Motor neuron (in vitro differentiated cells): ENCODE data around the gene MIPOL1. TPM values are rescaled to one million over a fixed set of nuclear protein-coding genes. Genes with fewer than 3 reads are reported as not detected.
A peak's percentile ranks its signal among the peaks of the same experiment; 100 is the strongest.
"Not testable (repeated sequence)": the region's sequence is repeated elsewhere in the genome, so short reads cannot be mapped to it uniquely, and the experiment has no call there.

ENCODE experiments used
- ATAC-seq, 8 experiments: fragments of 200-7000 bp; cut with Tn5 transposase; replicated peaks in 6 of 8; 2 replicates each; pipeline ENCODE4 v1.8.0; 2021; ENCODE audit warnings: mild to moderate bottlenecking in 8 of 8, moderate library complexity in 8 of 8
- H3K27ac ChIP-seq, 2 donors: fragments of 250-450 bp; sonication (Bioruptor Pico); 2 replicates each; pipeline ENCODE4 v1.9.0; 2021; ENCODE audit warnings: antibody characterized with exemption in 2 of 2, mild to moderate bottlenecking in 2 of 2, moderate library complexity in 1 of 2
- H3K4me1 ChIP-seq, 2 donors: fragments of 250-450 bp; sonication (Bioruptor Pico); replicated peaks in 1 of 2; 2 replicates each; pipeline ENCODE4 v1.6.1; 2021; ENCODE audit warnings: antibody characterized with exemption in 2 of 2, mild to moderate bottlenecking in 2 of 2, moderate library complexity in 1 of 2
- H3K4me3 ChIP-seq, 5 donors: fragments of 250-450 bp; sonication (Bioruptor Pico); 2 replicates each; pipeline ENCODE4 v1.9.0; 2021; ENCODE audit warnings: antibody characterized with exemption in 5 of 5, mild to moderate bottlenecking in 5 of 5, moderate library complexity in 4 of 5
- WGBS, 10 experiments: fragments of 450-650 bp; shearing (Covaris generic); methylation state at CpG; one replicate each; pipeline ENCODE4 v1.0.0; 2022; 5-methylcytosine and 5-hydroxymethylcytosine counted together
- in situ Hi-C, 9 experiments: fragments of 400-800 bp; cut with MboI; loops; one replicate each; pipeline ENCODE4 v1.15.0; 2021; ENCODE audit warnings: low sequenced_read_pairs in 9 of 9, low pct_unique_long_range_greater_than_20kb in 2 of 9; ENCODE audit not compliant: unreplicated experiment in 9 of 9
- total RNA-seq, 8 experiments: library from RNA; unstranded; fragments of 300-600 nt; gene quantifications; 2 replicates each; pipeline versions ENCODE4 v1.2.3 to v1.2.4, GENCODE V29; 2022

Gene MIPOL1
- total RNA-seq, 8 experiments from 2014 or later: 7.0 to 28.0 (median 14.3) TPM

DNA sequence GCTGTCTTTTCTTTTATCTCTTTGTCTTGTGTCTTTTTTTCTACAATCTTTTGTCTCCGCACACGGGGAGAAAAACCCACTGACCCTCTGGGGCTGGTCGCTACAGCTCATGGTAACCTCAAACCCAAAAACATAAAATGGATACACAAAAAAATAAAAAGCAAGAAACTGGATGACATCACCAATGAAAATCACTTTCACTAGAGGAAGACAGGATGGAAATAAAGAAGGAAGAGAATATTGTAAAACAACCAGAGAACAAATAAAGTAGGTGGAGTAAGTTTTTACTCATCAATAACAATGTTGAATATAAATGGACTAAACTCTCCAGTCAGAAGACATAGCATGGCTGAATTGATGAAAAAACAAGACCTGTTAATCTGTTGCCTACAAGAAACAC is 17.6 kb downstream of the MIPOL1 start:
- Histone ChIP-seq H3K27ac (no peak overlapping the region), H3K4me3 (no peak overlapping the region), H3K4me1 (no peaks in the 10 kb centered on the region)
- no peak for ATAC-seq
- WGBS, 10 experiments: 40 to 100% (median 94%) methylated on average over 1 to 3 of the region's 3 CpGs; no CpG with 5 or more reads in 1 of the 10 experiments
- in situ Hi-C loops: no loop called here

DNA sequence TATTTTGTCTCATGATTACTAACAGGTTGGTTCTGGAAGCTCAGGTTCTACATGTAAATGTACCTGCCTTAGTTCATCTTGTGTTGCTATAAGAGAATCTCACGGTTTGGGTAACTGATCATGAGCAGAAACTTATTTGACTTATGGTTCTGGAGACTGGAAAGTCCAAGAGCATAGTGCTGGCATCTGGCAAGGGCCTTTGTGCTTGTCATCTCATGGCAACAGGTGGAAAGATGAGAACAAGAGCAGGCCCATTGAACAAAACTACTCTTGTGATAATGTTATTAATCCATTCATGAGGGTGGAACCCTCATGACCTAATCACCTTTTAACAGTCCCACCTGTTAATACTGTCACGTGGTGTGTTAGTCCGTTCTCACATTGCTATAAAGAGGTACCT is 23.3 kb downstream of the MIPOL1 start:
- no peak overlapping the region for H3K27ac ChIP-seq
- no peak overlapping the region for H3K4me3 ChIP-seq
- in situ Hi-C loops: no loop called here
- no peaks in the 10 kb centered on the region for H3K4me1 ChIP-seq
- no peak for ATAC-seq
- 11 to 100% (median 85%) methylated on average over 1 to 3 of the region's 3 CpGs for WGBS, 10 experiments

DNA sequence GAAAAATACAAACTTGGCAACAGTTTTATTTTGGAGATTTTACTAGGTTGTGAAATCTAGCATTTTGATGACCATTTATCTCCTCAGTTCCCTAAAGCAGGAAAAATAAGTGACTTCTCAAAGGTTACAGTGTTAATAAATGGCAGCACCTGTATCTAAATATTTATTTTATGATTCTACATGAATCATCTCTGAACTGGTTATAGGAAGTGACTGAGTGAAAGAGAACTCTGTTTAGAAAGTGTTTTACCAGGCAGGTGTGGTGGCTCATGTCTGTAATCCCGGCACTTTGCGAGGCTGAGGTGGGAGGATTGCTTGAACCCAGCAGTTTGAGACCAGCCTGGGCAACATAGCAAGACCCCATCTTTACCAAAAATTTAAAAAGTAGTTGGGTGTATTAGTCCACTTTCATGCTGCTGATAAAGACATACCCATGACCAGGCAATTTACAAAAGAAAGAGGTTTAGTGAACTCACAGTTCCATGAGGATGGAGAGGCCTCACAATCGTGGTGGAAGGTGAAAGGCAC is 26.3 kb downstream of the MIPOL1 start:
- Histone ChIP-seq H3K4me3 (no peak overlapping the region), H3K27ac (no peak overlapping the region), H3K4me1 (no peaks in the 10 kb centered on the region)
- in situ Hi-C loops: no loop called here
- ATAC-seq: no peak
- WGBS, 10 experiments: 89 to 100% (median 100%) methylated on average over 1 to 3 of the region's 3 CpGs; no CpG with 5 or more reads in 5 of the 10 experiments

DNA sequence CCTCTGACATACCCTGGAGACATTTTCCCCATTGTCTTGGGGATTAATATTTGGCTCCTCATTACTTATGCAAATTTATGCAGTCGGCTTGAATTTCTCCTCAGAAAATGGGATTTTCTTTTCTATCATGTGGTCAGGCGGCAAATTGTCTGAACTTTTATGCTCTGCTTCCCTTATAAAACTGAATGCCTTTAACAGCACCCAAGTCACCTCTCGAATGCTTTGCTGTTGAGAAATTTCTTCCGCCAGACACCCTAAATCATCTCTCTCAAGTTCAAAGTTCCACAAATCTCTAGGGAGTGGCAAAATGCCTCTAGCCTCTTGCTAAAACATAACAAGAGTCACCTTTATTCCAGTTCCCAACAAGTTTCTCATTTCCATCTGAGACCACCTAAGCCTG is 27.9 kb downstream of the MIPOL1 start:
- in situ Hi-C loops: loop anchor here in 3 of 9 experiments (25.0 kb wide), 3 partner anchors 362 to 662 kb away; partner anchors contain the start of genes FOXA1 (in 1 of the 3) and TTC6 (in 1 of the 3)
- ATAC-seq, H3K27ac ChIP-seq, H3K4me1 ChIP-seq, H3K4me3 ChIP-seq: not testable (repeated sequence)
- 86 to 100% (median 97%) methylated on average over 1 to 4 of the region's 4 CpGs; no CpG with 5 or more reads in 2 of the 10 experiments for WGBS, 10 experiments

DNA sequence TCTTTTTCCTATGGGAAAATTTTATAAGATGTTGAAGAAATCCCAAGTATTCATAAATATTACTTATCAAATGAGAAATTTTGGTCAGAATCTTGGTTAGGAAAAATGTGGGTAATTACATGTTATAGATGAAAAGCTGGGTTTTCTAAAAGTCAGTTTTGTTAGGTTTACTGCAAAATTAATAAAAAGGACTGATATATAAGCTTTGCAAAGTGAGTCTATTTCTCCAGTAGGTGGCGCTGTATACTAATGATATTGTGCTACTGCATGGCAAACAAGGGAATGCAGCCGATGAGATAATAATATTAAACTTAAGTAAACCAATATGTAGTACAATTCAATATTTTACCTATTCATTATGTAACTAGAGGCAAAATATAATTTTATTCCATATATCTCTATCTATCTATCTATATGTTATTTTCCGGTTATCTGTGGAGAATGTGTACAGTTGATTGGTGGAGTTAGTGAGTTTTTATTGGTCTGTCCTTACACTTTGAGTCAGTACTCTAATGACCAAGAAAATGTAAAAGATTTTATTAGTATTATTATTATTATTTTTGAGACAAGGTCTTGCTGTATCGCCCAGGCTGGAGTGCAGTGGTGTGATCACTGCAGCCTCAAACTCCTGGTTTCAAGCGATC is 32.9 kb downstream of the MIPOL1 start:
- H3K27ac ChIP-seq: no peak overlapping the region

DNA sequence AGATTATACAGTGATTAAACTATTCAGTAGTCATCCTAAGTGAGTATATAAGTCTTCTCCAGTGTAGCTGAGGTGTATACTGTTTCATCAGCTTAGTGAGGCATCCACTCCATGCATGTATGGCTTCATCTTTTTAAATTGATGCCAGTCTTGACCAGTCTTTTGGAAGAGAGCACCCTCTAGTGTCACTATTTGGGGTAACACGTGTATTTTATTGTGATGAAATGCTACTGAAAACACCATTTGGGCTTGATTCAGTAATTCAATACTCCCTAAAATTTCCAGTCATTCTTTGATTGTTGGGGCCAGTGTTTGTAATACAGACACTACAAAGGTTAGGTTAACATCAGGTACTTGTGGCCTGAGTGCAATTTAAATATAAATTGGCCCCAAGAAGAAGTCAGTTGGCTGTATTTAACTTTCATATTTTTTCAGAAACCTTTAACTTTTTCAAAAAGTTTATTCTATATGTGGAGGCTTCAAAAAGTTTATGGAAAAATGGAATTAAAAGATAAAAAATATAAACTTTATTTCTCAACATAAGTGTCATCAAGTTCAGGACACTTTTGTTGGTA is 35.3 kb downstream of the MIPOL1 start:
- in situ Hi-C loops: loop anchor here in 3 of 9 experiments (25.0 kb wide), 3 partner anchors 354 to 654 kb away; partner anchors contain the start of genes FOXA1 (in 1 of the 3) and TTC6 (in 1 of the 3)
- ATAC-seq: peak in 4 of 8 experiments; percentile 57 to 78 (median 67)

More for the DNA sequence above, 32.9 kb downstream of the MIPOL1 start:
- 33 to 75% (median 49%) methylated on average over 3 to 4 of the region's 5 CpGs for WGBS, 10 experiments
- Histone ChIP-seq H3K4me3 (no peak overlapping the region), H3K4me1 (no peaks in the 10 kb centered on the region)
- in situ Hi-C loops: loop anchor here in 3 of 9 experiments (25.0 kb wide), 3 partner anchors 357 to 657 kb away; partner anchors contain the start of genes FOXA1 (in 1 of the 3) and TTC6 (in 1 of the 3)
- peak in 4 of 8 experiments; percentile 57 to 83 (median 77) for ATAC-seq

DNA sequence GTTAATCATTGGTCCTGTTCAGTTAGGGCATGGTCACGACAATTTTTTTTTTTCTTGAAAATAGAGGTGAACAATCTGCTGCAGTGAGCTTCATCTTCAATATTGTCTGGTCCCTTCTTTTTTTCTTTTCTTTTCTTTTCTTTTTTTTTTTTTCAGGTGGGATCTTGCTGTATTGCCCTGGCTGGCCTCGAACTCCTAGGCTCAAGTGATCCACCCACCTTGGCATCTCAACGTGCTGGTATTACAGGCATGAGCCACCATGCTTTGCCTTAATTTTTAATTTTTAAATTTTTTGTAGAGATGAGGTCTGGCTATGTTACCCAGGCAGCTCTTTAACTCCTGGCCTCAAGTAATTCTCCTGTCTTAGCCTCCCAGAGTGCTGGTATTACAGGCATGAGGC is 36.5 kb downstream of the MIPOL1 start:
- in situ Hi-C loops: loop anchor here in 3 of 9 experiments (25.0 kb wide), 3 partner anchors 353 to 653 kb away; partner anchors contain the start of genes FOXA1 (in 1 of the 3) and TTC6 (in 1 of the 3)
- no peak overlapping the region for H3K27ac ChIP-seq
- whole genome bisulfite sequencing, 10 experiments: 75 to 96% (median 89%) methylated on average over 1 to 3 of the region's 3 CpGs; no CpG with 5 or more reads in 1 of the 10 experiments
- no peak overlapping the region for H3K4me3 ChIP-seq
- ATAC-seq: no peak
- no peaks in the 10 kb centered on the region for H3K4me1 ChIP-seq

More for the DNA sequence above, 35.3 kb downstream of the MIPOL1 start:
- Histone ChIP-seq H3K4me1 (no peaks in the 10 kb centered on the region), H3K27ac (no peak overlapping the region), H3K4me3 (no peak overlapping the region)
- WGBS, 10 experiments: 0 to 17% (median 0%) methylated on average over 1 of the region's 1 CpG; no CpG with 5 or more reads in 2 of the 10 experiments

DNA sequence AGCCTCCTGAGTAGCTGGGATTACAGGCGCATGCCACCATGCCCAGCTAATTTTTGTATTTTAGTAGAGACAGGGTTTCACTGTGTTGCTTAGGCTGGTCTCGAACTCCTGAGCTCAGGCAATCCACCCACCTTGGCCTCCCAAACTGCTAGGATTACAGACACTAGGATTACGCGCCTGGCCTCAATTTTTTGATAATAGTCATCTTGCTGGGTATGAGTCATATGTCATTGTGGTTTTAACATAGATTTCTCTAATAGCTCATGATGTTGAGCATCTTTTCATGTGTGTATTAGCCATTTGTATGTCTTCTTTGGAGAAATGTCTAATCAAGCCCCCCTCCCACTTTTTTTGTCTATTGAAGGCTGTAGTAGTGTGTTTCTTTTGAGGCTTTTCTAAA is 38.3 kb downstream of the MIPOL1 start:
- in situ Hi-C loops: loop anchor here in 3 of 9 experiments (25.0 kb wide), 3 partner anchors 351 to 651 kb away; partner anchors contain the start of genes FOXA1 (in 1 of the 3) and TTC6 (in 1 of the 3)
- not testable (repeated sequence) for H3K4me1 ChIP-seq, H3K27ac ChIP-seq, H3K4me3 ChIP-seq, ATAC-seq
- WGBS, 10 experiments: 80 to 100% (median 100%) methylated on average over 1 to 4 of the region's 4 CpGs; no CpG with 5 or more reads in 4 of the 10 experiments

DNA sequence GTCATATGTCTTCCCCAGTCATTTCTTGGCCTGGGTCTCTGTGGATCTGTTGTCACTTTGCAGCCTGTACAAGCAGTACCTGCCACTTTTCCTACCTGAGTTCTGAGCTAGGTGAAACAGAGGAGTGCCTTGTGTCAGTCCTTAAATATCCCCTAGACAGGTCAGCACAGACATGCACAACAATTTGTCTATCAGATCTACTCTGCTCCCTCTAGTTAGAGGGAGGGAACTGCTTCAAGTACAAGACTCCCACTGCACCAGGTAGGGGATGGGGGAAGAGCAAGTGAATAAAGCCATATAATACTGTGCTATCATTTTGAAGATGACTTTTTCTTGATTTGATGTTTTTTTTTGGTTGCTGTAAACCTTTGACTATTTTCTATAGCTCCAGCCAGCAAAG is 39.4 kb downstream of the MIPOL1 start:
- Histone ChIP-seq H3K4me3 (no peak overlapping the region), H3K4me1 (no peaks in the 10 kb centered on the region), H3K27ac (no peak overlapping the region)
- no peak for ATAC-seq
- in situ Hi-C loops: loop anchor here in 3 of 9 experiments (25.0 kb wide), 3 partner anchors 350 to 650 kb away; partner anchors contain the start of genes FOXA1 (in 1 of the 3) and TTC6 (in 1 of the 3)

DNA sequence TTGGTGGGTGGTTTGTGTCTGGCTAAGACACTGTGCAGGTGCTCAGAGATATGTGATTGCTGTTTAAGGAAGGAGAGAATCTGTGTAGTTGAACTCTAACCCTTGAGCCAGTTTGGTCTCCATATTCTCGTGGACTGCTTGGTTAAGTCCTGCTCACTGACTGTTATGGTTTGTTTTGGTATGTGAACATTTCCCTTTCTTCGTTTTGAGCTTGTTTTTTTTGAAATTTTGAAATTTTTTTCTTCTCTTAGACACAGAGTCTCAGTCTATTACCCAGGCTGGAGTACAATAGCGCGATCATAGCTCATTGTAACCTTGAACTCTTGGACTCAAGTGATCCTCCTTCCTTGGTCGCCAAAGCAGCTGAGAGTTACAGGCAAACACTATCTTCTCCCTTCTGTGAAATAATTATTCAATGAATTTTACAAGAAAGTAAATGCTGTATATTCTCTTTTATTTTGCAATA is 40.0 kb downstream of the MIPOL1 start:
- in situ Hi-C loops: loop anchor here in 3 of 9 experiments (25.0 kb wide), 3 partner anchors 350 to 650 kb away; partner anchors contain the start of genes FOXA1 (in 1 of the 3) and TTC6 (in 1 of the 3)
- WGBS, 10 experiments: 0 to 89% (median 75%) methylated on average over 1 to 5 of the region's 5 CpGs; no CpG with 5 or more reads in 1 of the 10 experiments
- Histone ChIP-seq H3K4me3 (no peak overlapping the region), H3K4me1 (no peaks in the 10 kb centered on the region), H3K27ac (no peak overlapping the region)
- ATAC-seq: no peak

DNA sequence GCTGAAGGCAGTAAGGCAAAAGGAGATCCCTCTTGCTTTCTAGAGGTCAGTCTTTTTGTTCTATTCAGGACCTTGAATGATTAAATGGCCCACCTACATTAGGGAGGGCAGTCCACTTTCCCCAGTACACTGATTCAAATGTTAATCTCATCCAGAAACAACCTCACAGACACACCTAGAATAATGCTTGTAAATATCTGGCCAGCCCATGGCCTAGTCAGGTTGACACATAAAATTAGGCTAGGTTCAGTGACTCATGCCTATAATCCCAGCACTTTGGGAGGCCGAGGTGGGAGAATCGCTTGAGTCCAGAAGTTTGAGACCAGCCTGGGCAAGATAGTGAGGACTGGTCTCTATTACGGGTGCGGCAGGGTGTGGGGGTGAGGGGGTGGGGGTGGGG is 43.5 kb downstream of the MIPOL1 start:
- no peak overlapping the region for H3K27ac ChIP-seq
- in situ Hi-C loops: loop anchor here in 5 of 9 experiments (10.0 to 25.0 kb wide), 5 partner anchors 346 to 646 kb away; partner anchors contain the start of genes FOXA1 (in 2 of the 5) and TTC6 (in 2 of the 5)
- no peak overlapping the region for H3K4me3 ChIP-seq
- no CpG with 5 or more reads among the region's 4 CpGs for WGBS, 10 experiments
- no peaks in the 10 kb centered on the region for H3K4me1 ChIP-seq
- ATAC-seq: peak in 1 of 8 experiments; percentile 61

DNA sequence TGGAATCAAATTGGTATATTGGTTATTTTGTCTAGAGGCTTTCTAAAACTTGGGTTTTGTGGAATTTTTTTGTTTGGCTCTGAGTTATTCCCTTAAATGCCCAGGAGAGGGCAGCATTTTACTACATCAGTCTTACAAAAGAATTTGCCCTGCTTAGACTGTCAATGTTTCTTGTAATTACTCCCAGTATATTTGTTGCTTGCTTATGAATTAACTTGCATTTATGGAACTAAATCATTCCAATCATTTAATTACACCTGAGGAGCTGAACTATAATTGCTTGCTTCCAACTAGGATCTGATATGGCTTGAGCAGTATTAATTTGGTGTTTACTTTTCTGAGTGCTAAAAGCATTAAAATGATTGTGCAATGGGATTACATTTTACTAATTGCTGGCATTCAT is 48.7 kb downstream of the MIPOL1 start:
- Histone ChIP-seq H3K27ac (no peak overlapping the region), H3K4me3 (no peak overlapping the region), H3K4me1 (no peaks in the 10 kb centered on the region)
- in situ Hi-C loops: loop anchor here in 5 of 9 experiments (10.0 to 25.0 kb wide), 5 partner anchors 341 to 641 kb away; partner anchors contain the start of genes FOXA1 (in 2 of the 5) and TTC6 (in 2 of the 5)
- ATAC-seq: peak in 3 of 8 experiments; percentile 16 to 39 (median 32)
